BE2C (cell line): ENCODE data around the gene TMEM129. TPM values are rescaled to one million over a fixed set of nuclear protein-coding genes. Genes with fewer than 3 reads are reported as not detected.

Experiments used
- DNase-seq: peaks from one replicate; pipeline ENCODE4 v3.0.0-alpha.2; 2020
- H3K27me3 ChIP-seq: fragments of 250-450 bp; sonication (Bioruptor Pico); 2 replicates; pipeline ENCODE4 v1.5.1; 2020; ENCODE audit warnings: mild to moderate bottlenecking
- H3K36me3 ChIP-seq: fragments of 250-450 bp; sonication (Bioruptor Pico); 2 replicates; pipeline ENCODE4 v1.5.1; 2020; ENCODE audit warnings: mild to moderate bottlenecking
- H3K4me1 ChIP-seq: fragments of 250-450 bp; sonication (Bioruptor Pico); 2 replicates; pipeline ENCODE4 v1.5.1; 2020
- H3K4me3 ChIP-seq: 2 replicates; pipeline ENCODE4 v1.5.1; 2011; ENCODE audit warnings: low read depth, low read length
- H3K9me3 ChIP-seq: fragments of 250-450 bp; sonication (Bioruptor Pico); 2 replicates; pipeline ENCODE4 v1.5.1; 2020
- polyA plus RNA-seq: library from polyadenylated mRNA; unstranded; fragments of >200 nt; gene quantifications from one replicate; pipeline ENCODE4 v1.2.1, GENCODE V29; 2012; ENCODE audit warnings: low read depth, missing spikeins; ENCODE audit not compliant: insufficient read length, insufficient read depth
- TF ChIP-seq, protein P1 (sequence below): IDR thresholded peaks from 2 replicates; pipeline ENCODE4 v1.5.1; 2012; ENCODE audit warnings: mild to moderate bottlenecking, low read depth, low read length

The TMEM129 gene
- 87.6 TPM for polyA plus RNA-seq

GRCh38 chr4:1721003-1721665, at the start of gene TMEM129, which contains the start of gene TACC3:
Gene TMEM129 (minus strand): TSS chr4:1721323. CDS start chr4:1720837, 486 bp downstream.
Gene TACC3 (plus strand): TSS chr4:1721521. CDS start chr4:1723422, 1,901 bp downstream.
- Histone ChIP-seq H3K9me3 (no peaks in the 10 kb centered on the region), H3K36me3 (peaks cover 43% of the 10 kb centered on the region), H3K4me1 (no peaks in the 10 kb centered on the region), H3K4me3 (peak within 1 kb of the TSS; percentile 89), H3K27me3 (no peaks in the 10 kb centered on the region)
- TF ChIP-seq, protein P1, sequence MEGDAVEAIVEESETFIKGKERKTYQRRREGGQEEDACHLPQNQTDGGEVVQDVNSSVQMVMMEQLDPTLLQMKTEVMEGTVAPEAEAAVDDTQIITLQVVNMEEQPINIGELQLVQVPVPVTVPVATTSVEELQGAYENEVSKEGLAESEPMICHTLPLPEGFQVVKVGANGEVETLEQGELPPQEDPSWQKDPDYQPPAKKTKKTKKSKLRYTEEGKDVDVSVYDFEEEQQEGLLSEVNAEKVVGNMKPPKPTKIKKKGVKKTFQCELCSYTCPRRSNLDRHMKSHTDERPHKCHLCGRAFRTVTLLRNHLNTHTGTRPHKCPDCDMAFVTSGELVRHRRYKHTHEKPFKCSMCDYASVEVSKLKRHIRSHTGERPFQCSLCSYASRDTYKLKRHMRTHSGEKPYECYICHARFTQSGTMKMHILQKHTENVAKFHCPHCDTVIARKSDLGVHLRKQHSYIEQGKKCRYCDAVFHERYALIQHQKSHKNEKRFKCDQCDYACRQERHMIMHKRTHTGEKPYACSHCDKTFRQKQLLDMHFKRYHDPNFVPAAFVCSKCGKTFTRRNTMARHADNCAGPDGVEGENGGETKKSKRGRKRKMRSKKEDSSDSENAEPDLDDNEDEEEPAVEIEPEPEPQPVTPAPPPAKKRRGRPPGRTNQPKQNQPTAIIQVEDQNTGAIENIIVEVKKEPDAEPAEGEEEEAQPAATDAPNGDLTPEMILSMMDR: no peak
- DNase-seq: peak; percentile 94

DNA sequence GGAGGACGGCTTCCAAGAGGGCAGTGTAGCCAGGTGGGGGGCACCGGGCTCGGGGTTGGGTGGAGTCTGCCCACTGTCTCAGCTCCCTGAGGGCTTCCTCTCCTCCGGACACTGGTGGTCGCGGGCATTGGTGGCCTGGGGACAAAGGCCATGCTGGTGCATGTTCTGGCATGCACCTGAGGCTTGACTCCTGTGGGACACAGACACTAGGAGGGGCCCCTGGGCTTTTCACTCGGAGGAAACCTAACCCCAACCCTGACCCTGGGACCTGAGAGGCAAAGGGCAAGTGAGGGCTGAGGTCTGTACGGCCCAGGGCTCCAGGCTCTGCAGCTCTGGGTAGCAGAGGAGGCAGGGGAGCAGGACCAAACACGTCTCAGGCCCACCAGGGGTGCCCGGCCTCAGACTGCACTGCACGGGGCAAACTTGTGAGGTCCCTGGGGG, 49.7 kb upstream of the TMEM129 start:
- Histone ChIP-seq H3K4me3 (no peak overlapping the region), H3K4me1 (peaks cover 15% of the 10 kb centered on the region), H3K27me3 (no peaks in the 10 kb centered on the region), H3K9me3 (no peaks in the 10 kb centered on the region), H3K36me3 (no peaks in the 10 kb centered on the region)
- no peak for DNase-seq
- TF ChIP-seq, protein P1: no peak

- Histone ChIP-seq H3K36me3 (no peaks in the 10 kb centered on the region), H3K4me1 (peaks cover 10% of the 10 kb centered on the region), H3K4me3 (no peak overlapping the region), H3K9me3 (no peaks in the 10 kb centered on the region), H3K27me3 (no peaks in the 10 kb centered on the region)
- DNase-seq: no peak
- TF ChIP-seq, protein P1: no peak
Measured at GRCh38 chr4:1770245-1770644, 49.1 kb upstream of the TMEM129 start.

DNA sequence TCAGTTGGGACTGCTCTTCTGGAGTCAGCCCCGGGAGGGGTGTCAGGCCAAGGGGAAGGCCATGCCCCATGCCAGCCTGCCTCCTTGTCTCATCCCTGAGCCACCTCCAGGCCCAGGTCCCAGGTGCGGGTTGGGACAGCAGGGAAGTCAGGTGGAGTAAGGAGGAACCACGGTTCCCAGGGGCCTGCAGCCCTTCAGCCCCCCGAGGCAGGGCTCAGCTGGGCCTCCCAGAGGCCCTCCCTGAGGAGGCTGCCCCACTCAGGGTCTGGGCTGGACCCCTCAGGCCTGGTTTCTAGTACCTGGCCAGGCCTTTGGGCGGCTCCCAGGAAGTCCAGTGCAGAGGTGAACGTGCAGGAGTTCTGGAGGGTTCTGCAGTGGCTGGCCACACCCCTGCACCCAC, 48.6 kb upstream of the TMEM129 start:
- TF ChIP-seq, protein P1: no peak
- Histone ChIP-seq H3K4me3 (no peak overlapping the region), H3K36me3 (no peaks in the 10 kb centered on the region), H3K27me3 (no peaks in the 10 kb centered on the region), H3K9me3 (no peaks in the 10 kb centered on the region), H3K4me1 (peaks cover 10% of the 10 kb centered on the region)
- DNase-seq: no peak

GRCh38 chr4:1768367-1769034, 47.4 kb upstream of the TMEM129 start:
- H3K27me3 ChIP-seq: no peaks in the 10 kb centered on the region
- no peak for DNase-seq
- H3K36me3 ChIP-seq: no peaks in the 10 kb centered on the region
- TF ChIP-seq, protein P1: no peak
- peaks cover 10% of the 10 kb centered on the region for H3K4me1 ChIP-seq
- no peak overlapping the region for H3K4me3 ChIP-seq
- no peaks in the 10 kb centered on the region for H3K9me3 ChIP-seq
